GM12878 (cell line): ENCODE results near the gene LMCD1. TPM values are rescaled to one million over a fixed set of nuclear protein-coding genes. Genes with fewer than 3 reads are reported as not detected.

ENCODE experiments used
- ATAC-seq: fragments of 200-7000 bp; cut with Tn5 transposase; 3 replicates; pipeline ENCODE4 v1.9.1; 2020; ENCODE audit warnings: mild to moderate bottlenecking, moderate library complexity
- BruUV-seq: library from RNA; stranded (reverse); fragments of 400-500 nt; replicated peaks from 2 replicates; lab custom pipeline; 2021; lab: Mats Ljungman, UMichigan
- CTCF ChIA-PET: fragments of 300-600 bp; sonication (Branson Sonifier 250); formaldehyde crosslinking; extraction: SDS; loops from one replicate; lab custom pipeline; 2021; ENCODE audit warnings: inconsistent platforms; lab: Yijun Ruan, JAX
- POLR2A ChIA-PET: fragments of 350-600 bp; formaldehyde crosslinking; extraction: SDS; loops from one replicate; lab custom pipeline; 2021; ENCODE audit warnings: inconsistent platforms; lab: Charles Lee
- RAD21 ChIA-PET: fragments of 300-600 bp; sonication (Branson Sonifier 250); formaldehyde crosslinking; loops from one replicate; lab custom pipeline; 2023; ENCODE audit warnings: antibody characterized with exemption; ENCODE audit not compliant: unreplicated experiment; lab: Charles Lee
- SMC1A ChIA-PET: fragments of 300-600 bp; sonication (Branson Sonifier 250); formaldehyde crosslinking; loops from one replicate; lab custom pipeline; 2023; ENCODE audit not compliant: unreplicated experiment, uncharacterized antibody; lab: Charles Lee
- DNase-seq: peaks from one replicate; pipeline ENCODE4 v3.0.0-alpha.2; 2011; ENCODE audit warnings: low read depth, low spot score
- FAIRE-seq: peaks from 3 replicates; lab custom pipeline; 2011; peaks lifted over from hg19 to GRCh38; lab: Jason Lieb, UNC
- H2AFZ ChIP-seq: 2 replicates; pipeline ENCODE4 v1.6.0; 2011; ENCODE audit warnings: low read depth, low read length, control low read depth; ENCODE audit not compliant: control insufficient read depth
- H3K27ac ChIP-seq: 2 replicates; pipeline ENCODE4 v1.5.1; 2011; ENCODE audit warnings: control low read depth; ENCODE audit not compliant: control insufficient read depth, insufficient read depth
- H3K27me3 ChIP-seq, 2 experiments: replicated peaks in 1 of 2; 2 replicates each; pipeline versions ENCODE4 v1.6.0 to v1.6.1; 2011; ENCODE audit warnings: low read length in 1 of 2; ENCODE audit not compliant: control insufficient read depth in 2 of 2, insufficient read depth in 2 of 2
- H3K36me3 ChIP-seq, 2 experiments: 2 replicates each; pipeline ENCODE4 v1.5.1; 2011; ENCODE audit warnings: low read length in 1 of 2; ENCODE audit not compliant: control insufficient read depth in 2 of 2, insufficient read depth in 2 of 2
- H3K4me1 ChIP-seq: 2 replicates; pipeline ENCODE4 v1.6.1; 2011; ENCODE audit warnings: mild to moderate bottlenecking, low read length, moderate library complexity, mixed read lengths; ENCODE audit not compliant: control insufficient read depth, insufficient read depth
- H3K4me2 ChIP-seq: 2 replicates; pipeline ENCODE4 v1.6.0; 2011; ENCODE audit warnings: control low read depth; ENCODE audit not compliant: control insufficient read depth, insufficient read depth
- H3K4me3 ChIP-seq: fragments of 200-600 bp; sonication (generic); 2 replicates; pipeline ENCODE4 v1.5.1; 2016
- H3K79me2 ChIP-seq: 2 replicates; pipeline ENCODE4 v1.6.0; 2011; ENCODE audit warnings: low read length; ENCODE audit not compliant: control insufficient read depth, insufficient read depth
- H3K9ac ChIP-seq: 2 replicates; pipeline ENCODE4 v1.8.0; 2011; ENCODE audit warnings: low read length, control low read depth, mixed read lengths; ENCODE audit not compliant: control insufficient read depth, insufficient read depth
- H3K9me3 ChIP-seq: replicated peaks from 3 replicates; pipeline ENCODE4 v1.5.1; 2011; ENCODE audit warnings: mild to moderate bottlenecking, low read length; ENCODE audit not compliant: control insufficient read depth, insufficient read depth
- H4K20me1 ChIP-seq: 2 replicates; pipeline ENCODE4 v1.6.0; 2011; ENCODE audit not compliant: control insufficient read depth, insufficient read depth
- CHD4 ChIP-seq: fragments of 200-600 bp; sonication (generic); IDR thresholded peaks from 2 replicates; pipeline ENCODE4 v1.6.1; 2016; ENCODE audit warnings: mild to moderate bottlenecking
- CREM ChIP-seq: IDR thresholded peaks from 2 replicates; pipeline ENCODE4 v1.6.1; 2014; ENCODE audit warnings: antibody characterized with exemption, low read depth
- CTCF ChIP-seq, 3 experiments: IDR thresholded peaks in 2 of 3; conservative IDR thresholded peaks in 1 of 3; 2 replicates each; pipeline ENCODE4 v1.5.1; 2011; ENCODE audit warnings: low read depth in 3 of 3, low read length in 3 of 3, mild to moderate bottlenecking in 3 of 3, control low read depth in 2 of 3, moderate library complexity in 2 of 3, inconsistent platforms in 1 of 3, mixed read lengths in 1 of 3; ENCODE audit not compliant: control insufficient read depth in 2 of 3, insufficient read depth in 1 of 3; ENCODE audit errors: extremely low read depth in 1 of 3
- CUX1 ChIP-seq: IDR thresholded peaks from 2 replicates; pipeline ENCODE4 v1.6.1; 2012; ENCODE audit warnings: improper control_type of control experiment, low read depth, low read length; ENCODE audit not compliant: insufficient replicate concordance
- EP300 ChIP-seq, 2 experiments: fragments of 150-350 bp in 1 of 2; IDR thresholded peaks; 2 replicates each; pipeline ENCODE4 v1.6.1; 2011 to 2012; ENCODE audit warnings: low read depth in 2 of 2, low read length in 2 of 2, borderline replicate concordance in 1 of 2, improper control_type of control experiment in 1 of 2, inconsistent platforms in 1 of 2; ENCODE audit not compliant: control insufficient read depth in 1 of 2
- MLLT1 ChIP-seq: fragments of 450-650 bp; IDR thresholded peaks from 2 replicates; pipeline ENCODE4 v1.6.1; 2016; ENCODE audit warnings: mild to moderate bottlenecking
- MTA2 ChIP-seq: fragments of 450-650 bp; IDR thresholded peaks from 2 replicates; pipeline ENCODE4 v1.6.1; 2016; ENCODE audit warnings: low read depth, mild to moderate bottlenecking, moderate library complexity
- MXI1 ChIP-seq: fragments of 150-350 bp; IDR thresholded peaks from 2 replicates; pipeline ENCODE4 v1.6.1; 2011; ENCODE audit warnings: low read depth, mild to moderate bottlenecking, inconsistent platforms, low read length, improper control_type of control experiment
- PAX5 ChIP-seq: IDR thresholded peaks from 2 replicates; pipeline ENCODE4 v1.6.1; 2011; ENCODE audit warnings: low read depth, low read length, borderline replicate concordance
- POLR2AphosphoS2 ChIP-seq: IDR thresholded peaks from 2 replicates; pipeline ENCODE4 v1.6.1; 2011; ENCODE audit warnings: low read depth, mild to moderate bottlenecking, low read length, improper control_type of control experiment, moderate library complexity
- RAD51 ChIP-seq: fragments of 450-650 bp; IDR thresholded peaks from 2 replicates; pipeline ENCODE4 v1.6.1; 2016; ENCODE audit warnings: moderate library complexity, mild to moderate bottlenecking, inconsistent platforms
- RUNX3 ChIP-seq: IDR thresholded peaks from 2 replicates; pipeline ENCODE4 v1.6.1; 2012; ENCODE audit warnings: low read length, inconsistent platforms
- TCF7 ChIP-seq: IDR thresholded peaks from 2 replicates; pipeline ENCODE4 v1.6.1; 2014; ENCODE audit warnings: antibody characterized with exemption, borderline replicate concordance
- ZBED1 ChIP-seq: IDR thresholded peaks from 2 replicates; pipeline ENCODE4 v1.6.1; 2016; ENCODE audit warnings: borderline replicate concordance
- ZNF207 ChIP-seq: fragments of 450-650 bp; IDR thresholded peaks from 2 replicates; pipeline ENCODE4 v1.6.1; 2014; ENCODE audit warnings: antibody characterized with exemption, mild to moderate bottlenecking, borderline replicate concordance
- WGBS: methylation state at CpG from one replicate; pipeline ENCODE4 v1.1.6; 2016; ENCODE audit warnings: low lambda C conversion rate; ENCODE audit not compliant: insufficient replicate concordance, insufficient coverage; ENCODE audit errors: missing lambda C conversion rate; 5-methylcytosine and 5-hydroxymethylcytosine counted together
- in situ Hi-C: fragments of 300-500 bp; cut with MboI; formaldehyde crosslinking; loops from 9 replicates; pipeline ENCODE4 v1.14.3; 2018; ENCODE audit warnings: mixed read lengths
- intact Hi-C: fragments of 100-400 bp; cut with micrococcal nuclease; formaldehyde crosslinking; loops from one replicate; pipeline ENCODE4 v1.14.2; 2022; ENCODE audit not compliant: unreplicated experiment
- polyA plus RNA-seq, 11 experiments: library from polyadenylated mRNA; depleted of rRNA in 4 of 11; unstranded in 6 of 11; stranded (reverse) in 5 of 11; fragments of >200 nt; fragmentation: Nextera tagmentation in 4 of 11; fragmentation: Illumina TruSeq in 1 of 11; extraction: Ambion mirVana in 4 of 11; extraction: Trizol in 1 of 11; gene quantifications; 1 replicate in 1 of 11; 2 replicates in 10 of 11; pipeline versions ENCODE4 v1.2.1 to v1.2.3, GENCODE V29; 2011 to 2016; ENCODE audit warnings: inconsistent platforms in 2 of 11, missing spikeins in 2 of 11, low read depth in 1 of 11
- total RNA-seq, 4 experiments: library from RNA; depleted of rRNA in 3 of 4; stranded (reverse); fragments of >200 nt in 3 of 4; fragmentation: Illumina TruSeq in 1 of 4; extraction: Trizol in 1 of 4; gene quantifications; 2 replicates each; pipeline versions ENCODE4 v1.2.1 to v1.2.3, GENCODE V29; 2013 to 2021

Gene LMCD1
- total and polyA plus RNA-seq, 10 of the 15 experiments (the other 5 are each of a cell fraction or from before 2014, with no cell fraction given) = 0.27 to 6.4 (median 1.7) TPM

GRCh38 chr3:8499181-8499611, 2.4 kb upstream of the LMCD1 start:
- Histone ChIP-seq H3K27ac (no peak overlapping the region), H3K9me3 (no peaks in the 10 kb centered on the region), H3K4me3 (no peak overlapping the region), H2AFZ (no peak overlapping the region), H3K9ac (no peak overlapping the region), H3K4me2 (no peak overlapping the region), H3K36me3 (no peaks in the 10 kb centered on the region), H4K20me1 (no peaks in the 10 kb centered on the region), H3K27me3 (peaks cover 0 to 2% of the 10 kb centered on the region in 2 experiments; a peak in 1 of 4 replicates), H3K4me1 (peaks cover 11% of the 10 kb centered on the region), H3K79me2 (no peaks in the 10 kb centered on the region)
- no peak for DNase-seq
- no TSS peak for BruUV-seq
- no peak for ATAC-seq
- SMC1A ChIA-PET = interaction anchor here (1.0 to 2.3 kb wide), 3 partner anchors 8 to 80 kb away, joined by 3 to 7 read pairs (median 5); no protein-coding TSS in a partner anchor
- no peak for FAIRE-seq
- 50% methylated on average over 1 of the region's 1 CpG for WGBS
- in situ Hi-C loops (no loop called here), intact Hi-C loops (no loop called here)
- no peak for TF ChIP-seq MTA2
- TF ChIP-seq RUNX3 = no peak
- no peak for TF ChIP-seq TCF7
- no peak for TF ChIP-seq CUX1
- no peak for TF ChIP-seq RAD51
- no peak for TF ChIP-seq ZBED1
- no peak for TF ChIP-seq ZNF207
- no peak for TF ChIP-seq CTCF (IDR thresholded peaks at IDR 0.05 in 2 of 3, conservative IDR thresholded peaks at IDR 0.05 in 1 of 3; ENCODE audit: control insufficient read depth in 2 of 3, extremely low read depth in 1 of 3, insufficient read depth in 1 of 3, low read depth in 3 of 3, low read length in 3 of 3)
- no peak for TF ChIP-seq PAX5
- TF ChIP-seq POLR2AphosphoS2 = no peak
- no peak for TF ChIP-seq CHD4
- no peak for TF ChIP-seq CREM
- TF ChIP-seq MLLT1 = no peak
- no peak for TF ChIP-seq MXI1
- TF ChIP-seq EP300 (IDR thresholded peaks at IDR 0.05; ENCODE audit: borderline replicate concordance in 1 of 2, control insufficient read depth in 1 of 2, low read depth in 2 of 2, low read length in 2 of 2) = no peak
- RAD21 ChIA-PET = interaction anchor here (1.2 kb wide), 1 partner anchor 12 kb away, joined by 3 read pairs; no protein-coding TSS in a partner anchor
- CTCF ChIA-PET = interaction anchor here (1.2 kb wide), 1 partner anchor 14 kb away, joined by 5 read pairs; no protein-coding TSS in a partner anchor
- POLR2A ChIA-PET = no interaction called here
